CD4-positive, alpha-beta T cell treated with Interleukin-4 for 1 hour (primary cell): ENCODE measurements around the gene RAP1GAP2.
A peak's percentile ranks its signal among the peaks of the same experiment; 100 is the strongest.

Source experiments
- DNase-seq, 2 donors: peaks; one replicate each; pipeline ENCODE4 v3.0.0-alpha.2; 2020 to 2022

RAP1GAP2 gene

DNA sequence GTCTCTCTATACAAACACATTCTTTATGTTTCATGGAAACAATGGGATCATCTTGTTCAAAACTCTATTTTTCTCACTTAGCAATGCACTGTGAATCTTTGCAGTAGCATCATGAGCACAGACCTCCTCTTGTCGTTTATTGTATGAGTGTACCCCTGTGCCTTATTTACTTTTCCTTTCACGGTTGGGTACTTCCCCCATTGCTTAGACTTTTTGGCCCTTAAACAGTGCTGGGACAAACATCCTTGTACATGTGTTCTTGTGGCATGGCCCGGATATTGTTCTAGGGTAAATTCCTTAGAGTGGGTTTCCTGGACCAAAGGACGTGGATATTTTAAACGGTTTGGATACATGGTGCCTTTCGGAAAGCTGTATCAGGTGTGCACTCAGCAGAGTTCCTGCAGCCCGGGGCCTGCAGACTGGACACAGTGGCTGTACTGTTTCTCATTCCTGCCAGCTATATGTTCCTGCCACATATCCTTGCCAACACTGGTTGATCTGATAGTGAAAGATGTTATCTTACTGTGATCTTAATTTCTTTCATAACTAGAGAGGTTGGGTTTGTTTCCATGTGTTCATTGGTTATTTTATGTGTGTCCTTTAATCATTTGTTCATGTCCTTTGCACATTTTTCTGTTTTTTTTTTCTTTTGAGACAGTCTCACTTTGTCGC, 156.1 kb downstream of the RAP1GAP2 start:
- no peak for DNase-seq

DNA sequence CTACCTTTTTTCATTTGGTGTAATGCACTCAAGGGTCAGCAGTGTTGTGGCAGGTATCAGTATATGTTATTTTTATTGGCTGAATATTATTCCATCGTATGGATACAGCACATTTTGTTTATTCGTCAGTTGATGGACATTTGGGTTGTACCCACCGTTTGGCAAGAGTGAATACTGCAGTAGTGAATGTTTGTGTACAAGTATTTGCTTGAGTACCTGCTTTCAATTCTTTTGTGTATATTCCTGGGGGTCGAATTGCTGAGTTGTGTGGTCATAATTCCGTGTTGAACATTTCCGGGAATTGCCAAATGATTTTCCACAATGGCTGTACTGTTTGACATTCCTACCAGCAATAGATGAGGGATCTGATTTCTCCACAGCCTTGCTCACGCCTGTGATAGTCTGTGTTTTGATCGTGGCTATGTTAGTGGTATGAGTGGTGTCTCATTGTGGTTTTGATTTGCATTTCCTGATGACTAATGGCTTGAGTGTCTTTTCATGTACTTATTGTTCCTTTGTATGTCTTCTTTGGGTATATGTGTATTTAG, 158.7 kb downstream of the RAP1GAP2 start:
- peak in 1 of 2 donors; percentile 27 for DNase-seq

DNA sequence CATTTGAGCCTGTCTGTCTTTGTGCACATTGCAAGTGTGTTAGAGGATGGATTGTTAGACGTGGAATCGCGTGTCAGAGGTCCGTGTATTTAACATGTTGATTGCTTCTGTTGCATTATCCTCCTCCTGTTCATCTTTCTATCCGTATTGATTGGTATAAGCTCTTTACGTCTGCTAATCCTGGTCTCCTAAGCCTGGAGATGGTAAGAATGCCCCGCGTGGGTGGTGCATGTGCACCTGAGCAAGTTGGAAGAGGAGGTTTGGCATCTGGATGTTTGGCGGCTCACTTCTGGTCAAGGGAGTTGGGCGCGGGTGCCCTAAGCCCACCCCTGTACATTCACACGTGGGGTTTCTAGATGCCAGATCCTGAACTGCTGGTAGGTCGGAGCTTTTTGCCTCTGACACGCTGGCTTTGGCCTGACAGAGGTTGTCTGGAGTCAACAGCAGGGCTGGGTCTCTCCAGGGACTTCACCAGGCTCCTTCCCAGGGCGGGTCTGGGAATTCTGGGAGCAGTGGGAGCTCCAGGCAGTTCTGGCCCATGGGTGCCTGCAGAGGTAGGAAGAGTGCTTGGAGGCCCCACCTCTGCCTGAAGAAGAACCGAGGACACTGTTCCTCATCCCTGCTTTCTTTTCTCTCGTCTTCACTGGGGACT, 159.8 kb downstream of the RAP1GAP2 start:
- no peak for DNase-seq

DNA sequence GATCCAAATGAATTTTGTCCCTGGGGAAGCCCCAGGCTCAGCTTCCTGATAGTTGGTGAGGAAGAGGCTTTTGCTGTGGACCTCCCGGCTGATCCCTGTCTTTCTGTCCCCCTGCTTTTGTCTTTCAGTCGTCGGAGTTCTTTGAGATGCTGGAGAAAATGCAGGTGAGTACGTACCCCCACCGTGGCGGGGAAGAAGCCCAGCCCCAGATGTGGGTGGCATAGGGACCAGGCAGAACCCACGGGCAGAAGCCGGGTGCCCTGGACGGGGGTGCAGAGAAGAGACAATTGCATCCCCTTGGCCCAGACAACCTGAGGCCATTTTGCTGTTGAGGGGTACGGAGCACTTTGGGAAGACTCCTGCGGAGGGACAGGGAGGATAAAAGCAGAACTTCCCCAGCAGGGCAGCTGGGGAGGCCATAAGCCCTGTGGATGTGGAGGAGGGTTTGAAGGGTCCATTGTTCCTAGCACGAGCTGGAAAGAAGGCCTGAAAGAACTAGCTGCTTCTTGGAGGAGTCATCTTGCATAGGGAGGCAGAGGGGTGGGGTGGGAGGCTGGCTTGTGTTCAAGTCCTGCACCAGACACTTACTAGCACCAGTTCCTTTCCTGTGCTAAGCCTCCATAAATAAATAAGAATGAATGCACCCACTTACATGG, 161.5 kb downstream of the RAP1GAP2 start:
- no peak for DNase-seq

DNA sequence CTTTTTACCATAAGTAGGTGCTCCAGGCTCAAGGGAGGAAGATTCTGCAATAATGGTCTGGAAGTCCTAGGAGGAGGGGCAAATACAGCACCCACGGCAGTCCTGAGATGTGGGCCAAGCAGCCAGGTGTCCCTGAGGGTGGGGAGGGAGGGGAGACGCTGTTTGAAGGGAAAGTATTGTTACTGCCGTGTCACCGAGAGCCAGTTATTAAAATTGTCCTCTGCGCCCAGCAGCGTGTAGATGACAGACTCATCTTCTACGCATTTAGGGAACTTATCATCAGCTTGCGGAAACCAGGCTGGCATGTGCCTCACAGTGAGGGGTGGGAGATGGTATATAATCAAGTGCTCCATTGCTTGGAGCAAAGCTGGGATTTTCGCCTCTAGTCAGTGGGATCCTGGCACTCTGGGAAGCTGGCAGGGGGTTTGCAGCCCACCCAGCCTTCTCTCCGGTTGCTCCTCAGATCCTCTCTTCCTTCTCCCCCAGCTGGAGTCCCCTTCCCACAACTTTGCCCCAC, 162.5 kb downstream of the RAP1GAP2 start:
- DNase-seq, result no peak

DNA sequence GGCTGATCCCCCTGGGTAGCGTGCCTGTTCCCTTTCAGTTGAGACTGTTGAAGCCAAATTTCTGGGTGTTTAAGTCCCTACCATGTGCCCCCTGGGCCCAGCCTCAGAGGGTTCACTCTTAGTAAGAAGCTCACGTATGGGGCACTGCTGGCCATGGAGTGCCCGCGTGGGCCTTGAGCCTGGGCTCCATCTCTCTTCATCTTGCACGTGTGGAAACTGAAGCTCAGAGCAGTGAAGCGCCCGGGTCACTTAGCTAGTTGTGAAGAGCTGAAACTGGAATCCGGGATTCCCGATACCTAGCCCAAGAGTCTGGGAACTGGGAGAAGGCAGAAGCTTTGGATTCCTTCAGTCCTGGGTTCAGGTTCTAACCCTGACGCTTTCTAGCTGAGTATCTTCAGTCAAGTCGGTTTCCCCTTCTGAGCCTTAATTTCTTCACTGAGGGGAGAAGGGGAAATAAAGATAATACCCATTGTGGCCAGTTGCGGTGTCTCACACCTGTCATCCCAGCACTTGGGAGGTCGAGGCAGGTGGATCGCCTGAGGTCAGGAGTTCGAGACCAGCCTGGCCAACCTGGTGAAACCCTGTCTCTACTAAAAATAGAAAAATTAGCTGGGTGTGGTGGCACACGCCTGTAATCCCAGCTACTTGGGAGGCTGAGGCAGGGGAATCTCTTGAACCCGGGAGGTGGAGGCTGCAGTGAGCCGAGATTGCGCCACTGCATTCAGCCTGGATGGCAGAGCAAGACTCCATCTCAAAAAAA, 163.3 kb downstream of the RAP1GAP2 start:
- no peak for DNase-seq

DNA sequence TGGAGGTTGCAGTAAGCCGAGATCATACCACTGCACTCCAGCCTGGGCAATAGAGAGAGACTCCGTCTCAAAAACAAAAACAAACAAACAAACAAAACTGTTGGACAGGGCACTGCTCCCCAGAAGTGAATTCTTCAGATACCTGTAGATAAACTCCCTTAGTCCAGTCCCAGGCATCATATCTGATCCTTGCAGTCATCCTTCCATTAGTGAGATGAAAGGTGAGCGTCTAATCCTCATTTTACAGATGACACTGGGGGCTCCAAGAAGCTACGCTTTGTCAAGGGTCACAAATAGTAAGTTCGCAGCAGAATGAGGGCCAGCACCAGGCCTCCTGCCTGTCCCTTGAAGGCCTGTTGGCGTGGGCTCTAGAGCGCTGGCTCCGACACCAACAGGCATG, 165.2 kb downstream of the RAP1GAP2 start:
- no peak for DNase-seq

DNA sequence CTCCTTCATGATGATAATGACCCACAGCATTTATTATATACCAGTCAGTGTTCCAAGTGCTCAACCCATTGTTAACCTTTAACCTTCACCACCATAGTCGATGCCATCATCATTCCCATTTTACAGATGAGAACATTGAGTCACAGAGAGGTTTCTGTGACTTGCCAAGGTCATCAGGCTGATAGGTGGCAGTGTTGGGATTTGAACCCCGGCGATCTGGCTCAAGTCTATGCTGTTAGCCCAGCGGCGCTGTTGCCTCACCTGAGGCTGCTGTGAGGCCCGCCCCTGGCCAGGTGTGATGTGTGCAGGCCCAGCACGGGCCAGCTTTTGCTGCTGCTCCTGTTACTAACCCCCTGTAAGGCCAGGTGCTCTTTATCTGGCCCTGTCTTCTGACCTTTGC, 166.0 kb downstream of the RAP1GAP2 start:
- no peak for DNase-seq

DNA sequence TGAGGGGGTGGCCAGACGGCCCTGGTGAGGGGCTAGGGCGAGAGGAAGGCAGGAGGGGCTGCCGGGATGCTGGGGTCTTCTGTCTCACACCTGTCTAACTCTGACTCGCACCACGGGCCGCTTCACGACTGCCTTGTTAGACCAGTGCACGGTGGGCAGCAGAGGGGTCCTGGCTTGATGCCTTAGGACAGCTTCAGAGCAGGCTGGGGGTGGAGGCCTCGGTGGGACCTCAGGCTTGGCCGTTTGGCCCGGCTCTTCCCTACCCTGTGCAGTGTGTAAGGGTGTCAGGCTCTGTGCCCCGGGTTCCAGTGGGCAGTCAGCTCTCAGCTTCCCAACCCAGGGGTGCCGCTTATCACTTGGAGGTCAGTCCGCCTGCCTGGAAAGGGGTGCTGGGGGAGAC, 166.5 kb downstream of the RAP1GAP2 start:
- DNase-seq, result no peak

DNA sequence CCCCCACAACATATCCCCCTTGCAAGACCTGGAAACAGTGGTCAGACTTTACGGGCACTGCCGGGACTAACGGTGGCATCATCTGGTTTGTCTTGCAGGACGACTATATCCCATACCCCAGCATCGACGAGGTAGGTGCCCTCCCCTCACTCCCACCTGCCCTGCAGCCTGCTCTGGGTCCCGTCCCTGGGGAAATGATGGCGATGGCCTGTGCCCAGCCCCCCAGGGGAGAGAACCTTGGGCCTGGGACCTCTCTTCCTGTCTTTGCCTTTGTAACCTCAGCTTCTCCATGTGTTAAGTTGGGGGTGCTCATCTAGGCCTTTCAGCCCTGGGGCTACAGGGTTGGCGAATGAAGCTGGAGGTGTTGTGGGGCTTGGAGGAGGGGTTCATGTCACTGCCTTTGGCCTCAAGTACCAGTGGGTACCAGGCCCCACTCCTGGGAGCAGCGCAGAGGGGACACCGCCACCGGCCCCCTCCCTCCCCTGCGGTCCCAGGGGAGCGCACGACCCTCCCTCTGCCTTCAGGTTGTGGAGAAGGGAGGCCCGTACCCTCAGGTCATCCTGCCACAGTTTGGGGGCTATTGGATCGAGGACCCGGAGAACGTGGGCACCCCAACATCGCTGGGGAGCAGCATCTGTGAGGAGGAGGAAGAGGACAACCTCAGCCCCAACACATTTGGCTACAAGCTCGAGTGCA, 167.2 kb downstream of the RAP1GAP2 start:
- DNase-seq, result no peak

DNA sequence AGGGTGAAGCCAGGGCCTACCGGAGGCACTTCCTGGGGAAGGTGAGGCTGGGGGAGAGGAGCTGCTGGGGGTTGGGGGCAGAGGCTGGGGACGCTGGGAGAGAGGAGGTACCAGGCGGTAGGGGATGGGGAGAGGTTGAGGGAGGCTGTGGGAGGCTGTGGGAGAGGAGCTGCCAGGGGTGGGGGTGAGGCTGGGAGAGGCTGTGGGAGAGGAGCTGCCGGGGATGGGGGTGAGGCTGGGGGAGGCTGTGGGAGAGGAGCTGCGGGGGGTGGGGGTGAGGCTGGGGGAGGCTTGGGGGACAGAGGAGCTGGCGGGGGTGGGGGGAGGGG, 167.8 kb downstream of the RAP1GAP2 start:
- no peak for DNase-seq

DNA sequence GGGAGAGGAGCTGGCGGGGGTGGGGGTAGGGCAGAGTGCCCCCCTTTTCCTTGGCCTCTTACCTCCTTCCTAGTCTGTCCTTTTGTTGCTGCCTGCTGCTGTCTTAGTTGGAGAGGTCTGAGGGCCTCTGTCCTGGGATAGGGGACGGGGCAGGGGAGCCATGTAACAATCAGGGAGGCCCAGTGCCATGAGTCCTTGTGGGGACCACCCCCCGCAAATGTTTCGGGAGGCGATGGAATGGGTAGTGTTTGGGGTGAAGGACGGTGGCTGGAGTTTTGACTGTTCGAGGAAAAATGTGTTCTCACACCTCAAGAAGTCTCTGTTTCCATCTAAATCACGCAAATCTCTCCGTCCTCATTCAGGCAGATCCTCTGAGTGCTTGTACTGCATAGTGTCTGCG, 168.1 kb downstream of the RAP1GAP2 start:
- no peak for DNase-seq

DNA sequence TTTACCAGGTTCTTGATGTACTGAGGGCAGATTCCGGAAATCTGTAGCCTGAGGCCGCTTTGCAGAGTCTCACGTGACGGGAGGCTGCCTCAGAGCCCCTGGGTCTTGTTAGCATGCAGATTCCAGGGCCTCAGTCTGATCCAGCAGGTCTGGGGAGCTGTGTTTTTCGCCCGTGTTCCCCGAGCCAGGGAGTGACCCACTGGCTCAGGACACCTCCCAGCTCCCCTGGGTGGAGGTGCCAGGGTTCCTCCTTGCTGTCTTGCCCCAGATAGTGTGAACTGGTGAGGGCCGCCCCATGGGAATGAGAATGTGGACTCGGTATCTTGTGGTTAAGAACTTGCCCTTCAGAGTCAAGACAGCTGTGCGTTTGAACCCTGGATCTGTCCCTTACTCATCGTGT, 168.6 kb downstream of the RAP1GAP2 start:
- DNase-seq, result no peak

DNA sequence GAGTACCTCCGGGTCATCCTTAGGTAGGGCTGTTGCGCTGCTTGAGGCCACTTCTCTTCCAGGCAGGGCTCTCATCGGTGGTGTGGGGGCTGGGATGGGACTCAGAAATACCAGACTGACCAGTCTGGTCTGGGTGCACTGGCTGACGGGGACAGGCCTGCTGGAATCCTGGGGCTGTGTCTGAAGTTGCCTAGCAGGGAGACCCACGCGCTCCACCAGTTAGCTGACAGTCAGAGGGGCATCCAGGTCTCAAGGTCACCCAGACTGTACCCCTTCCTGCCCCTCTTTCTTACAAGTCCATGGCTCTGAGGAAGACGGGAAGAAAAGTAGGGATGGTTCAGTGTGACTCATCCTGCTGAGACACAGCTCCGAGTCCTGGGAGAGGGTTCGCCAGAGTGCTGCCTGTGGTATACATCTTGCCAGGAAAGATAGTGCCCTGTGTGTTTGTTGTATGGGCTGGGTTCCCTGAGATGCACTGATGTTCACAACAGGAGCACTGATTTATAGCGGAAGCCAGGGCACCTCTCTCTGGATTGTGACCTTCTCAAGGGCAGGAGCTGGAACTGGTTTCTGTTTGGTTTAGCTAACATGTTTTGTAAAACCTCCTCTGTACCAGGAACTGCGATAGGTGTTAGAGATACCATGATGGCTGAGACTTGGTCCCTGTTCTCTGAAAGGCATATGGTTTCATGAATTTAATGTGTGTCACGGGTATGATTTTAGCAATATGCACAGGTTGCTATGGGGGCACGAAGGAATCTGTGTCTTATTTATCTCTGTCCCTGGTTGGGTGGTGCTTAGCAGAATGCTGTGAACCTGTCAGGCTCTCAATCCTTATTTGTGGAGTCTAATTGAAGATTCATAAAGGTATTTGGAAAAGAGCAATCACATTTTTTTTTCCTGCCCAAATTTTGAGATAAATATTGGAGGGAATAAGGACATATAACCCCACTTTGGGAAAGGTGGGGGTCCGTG, 169.7 kb downstream of the RAP1GAP2 start:
- no peak for DNase-seq

DNA sequence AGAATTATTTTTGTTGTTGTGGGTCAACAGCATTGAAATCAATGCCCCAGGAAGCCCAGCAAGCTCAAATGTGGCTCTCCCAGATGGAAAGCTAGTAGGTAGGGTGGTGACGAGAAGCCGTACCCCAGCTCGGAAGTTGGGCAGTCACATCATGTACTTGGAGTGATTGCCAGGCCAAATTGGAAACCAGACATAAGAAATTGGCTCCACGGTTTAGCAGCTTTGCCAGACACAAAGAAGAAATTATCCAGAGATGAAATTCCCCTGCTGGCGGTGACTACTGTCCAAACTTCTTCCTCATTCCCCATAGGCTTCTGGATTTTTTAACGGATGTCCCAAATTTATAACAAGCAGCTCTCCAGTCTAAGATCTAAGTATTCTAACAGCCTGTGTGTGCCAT, 171.3 kb downstream of the RAP1GAP2 start:
- DNase-seq, result no peak

DNA sequence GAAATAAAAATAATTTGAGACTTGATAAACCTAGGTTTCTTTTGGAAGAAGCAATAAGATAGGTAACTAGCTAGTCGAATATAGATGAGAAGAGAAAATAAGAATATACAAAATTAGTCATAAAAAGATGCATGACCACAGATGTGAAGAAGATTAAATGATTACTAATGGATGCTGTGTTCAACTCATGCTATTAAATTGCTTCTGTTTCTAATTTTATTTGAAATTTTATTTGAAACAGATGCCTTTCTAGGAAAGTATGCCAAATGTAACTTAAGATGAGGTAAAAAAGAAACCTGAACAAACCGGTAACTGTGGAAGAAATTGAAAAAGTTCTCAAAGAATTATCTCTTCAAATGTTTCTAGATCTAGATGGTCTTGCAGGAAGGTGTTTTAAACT, 175.6 kb downstream of the RAP1GAP2 start:
- no peak for DNase-seq

DNA sequence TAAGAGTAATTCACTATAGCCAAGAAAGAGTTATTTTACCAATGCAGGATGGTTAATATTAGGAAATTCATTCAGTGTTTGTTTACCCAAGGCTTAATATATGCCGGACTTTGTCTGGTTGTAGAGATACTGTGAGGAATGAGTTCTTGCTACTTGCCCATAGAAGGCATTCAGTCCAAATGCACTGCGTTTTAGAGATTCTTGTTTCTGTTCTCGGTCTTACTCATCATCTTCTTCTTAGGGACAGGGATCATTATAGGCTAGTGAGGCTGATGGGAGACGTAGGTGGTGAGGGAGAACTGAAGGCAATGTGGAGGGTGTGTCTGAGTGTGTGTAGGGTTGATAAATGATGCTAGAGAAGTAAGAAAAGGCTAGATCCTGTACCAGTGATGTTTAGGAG, 176.5 kb downstream of the RAP1GAP2 start:
- DNase-seq, result no peak

DNA sequence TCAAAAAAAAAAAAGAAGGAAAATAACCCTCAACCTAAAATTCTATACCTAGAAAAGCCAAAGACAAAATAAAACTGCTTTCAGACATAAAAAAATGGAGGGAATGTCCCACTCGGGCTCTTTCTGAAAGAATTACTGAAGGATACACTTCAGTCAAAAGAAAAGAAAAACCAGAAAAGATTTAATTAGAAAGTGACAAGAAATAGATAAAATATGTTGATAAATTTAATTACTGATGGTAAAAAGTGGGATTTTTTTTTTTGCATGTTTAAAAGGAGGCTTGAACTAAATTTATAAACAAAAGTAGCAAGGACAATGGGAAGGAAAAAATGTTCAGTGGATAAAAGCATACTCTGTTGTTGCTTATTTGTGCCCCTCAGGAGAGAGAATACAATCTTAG, 178.1 kb downstream of the RAP1GAP2 start:
- DNase-seq, result no peak

DNA sequence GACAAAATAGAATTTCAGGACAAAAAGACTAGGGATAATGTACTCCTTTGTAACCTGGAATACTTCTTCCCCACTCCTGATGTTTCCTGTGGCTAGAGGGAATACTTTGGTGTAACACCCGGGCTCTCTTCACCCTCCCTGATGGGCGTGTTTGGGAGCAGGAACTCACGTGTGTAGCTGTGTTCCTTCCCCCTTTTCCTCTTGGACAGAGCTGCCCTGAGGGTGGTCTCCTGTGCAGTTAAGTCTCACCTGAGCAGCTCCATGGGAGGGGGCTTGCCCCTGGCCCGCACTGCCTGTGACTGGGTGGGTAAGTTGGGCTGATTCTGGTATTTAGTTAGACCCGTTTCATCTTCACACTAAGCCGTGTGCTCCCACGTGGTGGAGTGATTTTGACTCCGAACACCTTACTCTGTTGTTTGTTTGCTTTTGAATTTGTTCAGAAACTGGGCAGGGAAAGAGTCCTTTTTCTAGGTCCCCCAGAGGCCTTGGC, 179.3 kb downstream of the RAP1GAP2 start:
- DNase-seq, result no peak

DNA sequence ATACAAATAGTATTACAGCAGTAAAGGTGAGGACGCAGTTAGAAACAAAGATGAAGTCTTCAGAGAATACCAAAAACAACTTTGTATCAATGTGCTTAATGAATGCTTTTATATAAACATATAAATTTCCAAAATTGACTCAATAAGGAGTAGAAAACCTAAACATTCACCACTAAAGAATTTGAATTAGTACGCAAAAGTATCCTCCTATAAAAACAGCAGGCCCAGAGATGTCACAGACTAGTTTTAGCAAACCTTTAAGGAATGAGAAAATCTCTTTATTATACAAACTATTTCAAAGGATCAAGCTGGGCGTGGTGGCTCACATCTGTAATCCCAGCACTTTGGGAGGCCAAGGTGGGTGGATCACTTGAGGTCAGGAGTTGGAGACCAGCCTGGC, 180.9 kb downstream of the RAP1GAP2 start:
- no peak for DNase-seq

DNA sequence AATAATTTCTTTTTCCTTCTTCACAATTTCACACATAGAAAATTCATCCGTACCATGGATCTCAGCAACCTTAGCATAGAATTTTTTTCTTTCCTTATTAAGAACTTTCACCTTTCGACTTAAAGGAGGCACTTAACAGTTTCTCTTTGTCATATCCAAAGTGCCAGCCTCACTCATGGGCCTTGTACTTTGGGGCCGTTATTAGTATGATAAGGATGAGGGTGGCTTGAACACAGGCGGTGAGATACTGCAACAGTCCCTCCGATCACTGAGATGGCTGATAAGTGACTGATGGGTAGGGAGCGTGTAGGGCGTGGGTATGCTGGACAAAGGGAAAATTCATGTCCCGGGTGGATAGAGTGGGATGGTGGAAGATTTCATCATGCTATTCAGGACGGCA, 181.9 kb downstream of the RAP1GAP2 start:
- no peak for DNase-seq
